Cerebellar cortex (tissue), 1 donor: ENCODE data around the gene DHX58.

Source experiments
- DNase-seq: peaks from one replicate; pipeline ENCODE4 v3.0.0-alpha.2; 2015; ENCODE audit warnings: low spot score

Gene DHX58

GRCh38 chr17:42087042-42087701, 25.3 kb downstream of the DHX58 start:
- no peak for DNase-seq

- DNase-seq = no peak
These were observed 30.9 kb downstream of the DHX58 start for GRCh38 chr17:42081516-42082129.

GRCh38 chr17:42079541-42079940, 33.0 kb downstream of the DHX58 start:
- no peak for DNase-seq

GRCh38 chr17:42078396-42079043, 34.0 kb downstream of the DHX58 start:
- DNase-seq = no peak

- DNase-seq = no peak
These were observed 34.8 kb downstream of the DHX58 start for GRCh38 chr17:42077755-42078154.

- no peak for DNase-seq
These were observed 35.5 kb downstream of the DHX58 start for GRCh38 chr17:42076797-42077559.

GRCh38 chr17:42075789-42076188, 36.7 kb downstream of the DHX58 start:
- DNase-seq = no peak

- DNase-seq = no peak
These were observed 40.0 kb downstream of the DHX58 start for GRCh38 chr17:42072323-42073187.

- DNase-seq = no peak
These were observed 40.7 kb downstream of the DHX58 start for GRCh38 chr17:42071810-42072209.

GRCh38 chr17:42068979-42069378, 43.5 kb downstream of the DHX58 start:
- no peak for DNase-seq

GRCh38 chr17:42067371-42068091, 45.0 kb downstream of the DHX58 start:
- peak; percentile 65 for DNase-seq

- no peak for DNase-seq
These were observed 47.3 kb downstream of the DHX58 start for GRCh38 chr17:42065201-42065600.

GRCh38 chr17:42062681-42063080, 49.8 kb downstream of the DHX58 start:
- no peak for DNase-seq

GRCh38 chr17:42061646-42062487, 50.6 kb downstream of the DHX58 start:
- no peak for DNase-seq

- no peak for DNase-seq
These were observed 52.3 kb downstream of the DHX58 start for GRCh38 chr17:42060231-42060630.

GRCh38 chr17:42059815-42060214, 52.7 kb downstream of the DHX58 start:
- no peak for DNase-seq

- DNase-seq = no peak
These were observed 54.5 kb downstream of the DHX58 start for GRCh38 chr17:42058063-42058462.

- DNase-seq = no peak
These were observed 55.9 kb downstream of the DHX58 start for GRCh38 chr17:42056635-42057034.

- no peak for DNase-seq
These were observed 57.0 kb downstream of the DHX58 start for GRCh38 chr17:42055496-42055895.

GRCh38 chr17:42055027-42055426, 57.5 kb downstream of the DHX58 start:
- DNase-seq = no peak
